GM10266 (cell line): ENCODE measurements around the gene TOR1A.

ENCODE experiments used
- DNase-seq: peaks from one replicate; pipeline ENCODE4 v3.0.0; 2012; ENCODE audit errors: extremely low spot score
- CTCF ChIP-seq: IDR thresholded peaks from 2 replicates; pipeline ENCODE4 v1.5.1; 2012; ENCODE audit warnings: mild to moderate bottlenecking, low read depth; ENCODE audit not compliant: control insufficient read depth, insufficient read depth; ENCODE audit errors: missing control alignments

TOR1A gene

GRCh38 chr9:129823935-129824601, at the start of gene TOR1A:
TOR1A (minus strand) TSS chr9:129824136; CDS start chr9:129824085, 51 bp downstream.
- DNase-seq, result peak; percentile 96
- no peak for TF ChIP-seq CTCF

- no peak for DNase-seq
- no peak for TF ChIP-seq CTCF
Measured at GRCh38 chr9:129871046-129871445, 47.1 kb upstream of the TOR1A start.

- DNase-seq, result no peak
- no peak for TF ChIP-seq CTCF
Measured at GRCh38 chr9:129869585-129870501, 45.9 kb upstream of the TOR1A start.

DNA sequence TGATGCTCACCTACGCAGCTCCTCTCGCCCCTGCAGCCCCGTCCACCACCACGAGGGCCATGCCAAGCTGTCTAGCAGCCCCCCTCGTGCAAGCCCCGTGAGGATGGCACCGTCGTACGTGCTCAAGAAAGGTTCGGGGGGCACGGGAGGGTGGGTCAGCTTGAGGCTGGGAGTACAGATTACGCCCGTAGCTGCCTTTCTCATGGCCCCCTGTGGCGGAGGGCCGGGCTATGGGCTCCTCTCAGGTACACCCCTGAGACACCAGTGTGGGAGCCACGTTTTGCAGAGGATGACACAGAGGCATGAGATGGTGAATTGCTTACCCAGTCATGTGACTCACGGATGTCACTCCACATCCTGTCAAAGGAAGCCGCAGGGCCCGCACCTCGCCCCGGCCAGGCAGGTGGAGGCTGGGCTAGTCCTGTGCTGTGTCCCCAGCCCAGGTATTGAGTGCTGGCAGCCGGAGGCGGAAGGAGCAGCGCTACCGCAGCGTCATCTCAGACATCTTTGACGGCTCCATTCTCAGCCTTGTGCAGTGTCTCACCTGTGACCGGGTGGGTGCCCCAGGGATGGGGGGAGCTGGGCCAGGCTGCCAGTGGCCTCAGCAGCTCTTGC, 45.0 kb upstream of the TOR1A start:
- no peak for DNase-seq
- TF ChIP-seq CTCF, result no peak

DNA sequence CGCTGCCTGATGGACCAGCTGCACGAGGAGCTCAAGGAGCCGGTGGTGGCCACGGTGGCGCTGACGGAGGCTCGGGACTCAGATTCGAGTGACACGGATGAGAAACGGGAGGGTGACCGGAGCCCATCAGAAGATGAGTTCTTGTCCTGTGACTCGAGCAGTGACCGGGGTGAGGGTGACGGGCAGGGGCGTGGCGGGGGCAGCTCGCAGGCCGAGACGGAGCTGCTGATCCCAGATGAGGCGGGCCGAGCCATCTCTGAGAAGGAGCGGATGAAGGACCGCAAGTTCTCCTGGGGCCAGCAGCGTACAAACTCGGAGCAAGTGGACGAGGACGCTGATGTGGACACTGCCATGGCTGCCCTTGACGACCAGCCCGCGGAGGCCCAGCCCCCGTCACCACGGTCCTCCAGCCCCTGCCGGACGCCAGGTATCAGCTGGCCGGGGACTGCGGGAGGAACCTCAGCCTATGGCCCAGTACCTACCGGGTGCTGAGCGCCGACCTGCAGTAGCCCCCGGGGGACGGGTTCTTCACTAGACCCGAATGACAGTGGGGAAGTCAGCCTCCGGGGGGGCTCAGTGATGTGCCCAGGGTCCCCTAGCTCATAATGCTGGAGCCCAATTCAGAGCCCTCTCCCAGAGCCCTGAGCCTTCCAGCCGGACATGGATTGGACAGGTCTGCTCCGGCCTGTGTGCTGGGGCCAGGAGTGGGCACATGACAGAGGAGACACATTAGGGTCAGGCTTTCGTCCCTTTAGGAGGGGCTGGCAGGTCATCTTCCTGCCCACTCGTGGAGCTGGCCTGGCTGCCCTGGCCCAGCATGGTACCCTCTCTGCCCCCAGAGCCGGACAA, 44.3 kb upstream of the TOR1A start:
- DNase-seq, result no peak

More for the DNA sequence above, 44.3 kb upstream of the TOR1A start:
- TF ChIP-seq CTCF, result no peak
